Left renal pelvis (tissue), 4 donors: ENCODE data around the gene ANGEL1. TPM values are rescaled to one million over a fixed set of nuclear protein-coding genes. Genes with fewer than 3 reads are reported as not detected.

Experiments
- polyA plus RNA-seq, 4 donors: library from polyadenylated mRNA; unstranded; fragments of 120-200 nt; gene quantifications; one replicate each; pipeline ENCODE4 v1.2.1, GENCODE V29; 2013; ENCODE audit not compliant: insufficient read length in 4 of 4

Gene ANGEL1
- polyA plus RNA-seq, 4 donors, result 17.4 to 38.7 (median 23.4) TPM

Other genes starting within 250 kb of the ANGEL1 start
- gene VASH1, start 51.4 kb downstream of the ANGEL1 start, polyA plus RNA-seq, result 10 to 100 TPM; 32.6 to 39.1 (median 36.5) TPM
- gene LRRC74A, start 13.5 kb upstream of the ANGEL1 start, polyA plus RNA-seq, result not detected
- gene IRF2BPL, start 215.8 kb upstream of the ANGEL1 start, polyA plus RNA-seq, result 100 to 1,000 TPM in 1 of 4 donors, 10 to 100 TPM in 3; 43.3 to 108 (median 49.6) TPM